Muscle of leg (tissue), 16 donors: Measurements from ENCODE around the gene TMEM121. TPM values are rescaled to one million over a fixed set of nuclear protein-coding genes. Genes with fewer than 3 reads are reported as not detected.
A peak's percentile ranks its signal among the peaks of the same experiment; 100 is the strongest.

Experiments used
- DNase-seq: peaks from one replicate; pipeline ENCODE4 v3.0.0; 2013
- H3K27ac ChIP-seq: one replicate; pipeline ENCODE4 v1.5.1; 2013; ENCODE audit warnings: mild to moderate bottlenecking, low read length, control low read depth
- H3K27me3 ChIP-seq: one replicate; pipeline ENCODE4 v1.6.1; 2013; ENCODE audit warnings: low read length; ENCODE audit not compliant: control insufficient read depth, insufficient read depth
- H3K36me3 ChIP-seq: one replicate; pipeline ENCODE4 v1.6.1; 2013; ENCODE audit warnings: low read length; ENCODE audit not compliant: control insufficient read depth, insufficient read depth
- H3K4me1 ChIP-seq: one replicate; pipeline ENCODE4 v1.6.1; 2013; ENCODE audit warnings: low read length; ENCODE audit not compliant: control insufficient read depth, insufficient read depth
- H3K4me3 ChIP-seq: one replicate; pipeline ENCODE4 v1.5.1; 2013; ENCODE audit warnings: low read length, control low read depth
- H3K9me3 ChIP-seq: replicated peaks from 2 replicates; pipeline ENCODE4 v1.6.1; 2013; ENCODE audit warnings: low read depth, low read length; ENCODE audit not compliant: control insufficient read depth
- WGBS: methylation state at CpG from one replicate; pipeline ENCODE4 v1.1.5; 2013; ENCODE audit warnings: missing lambda C conversion rate; ENCODE audit not compliant: insufficient coverage; 5-methylcytosine and 5-hydroxymethylcytosine counted together
- long read RNA-seq, 11 donors: transcript quantifications; one replicate each; lab custom pipeline, GENCODE V29; 2026
- polyA plus RNA-seq, 8 donors: library from polyadenylated mRNA; unstranded; fragments of 120-200 nt; gene quantifications; one replicate each; pipeline versions ENCODE4 v1.2.1 to v1.2.3, GENCODE V29; 2013; ENCODE audit warnings: inconsistent platforms in 1 of 8, low replicate concordance in 1 of 8; ENCODE audit not compliant: insufficient read length in 8 of 8, insufficient read depth in 1 of 8
- total RNA-seq: library from RNA; stranded (reverse); fragments of 120-200 nt; gene quantifications from one replicate; pipeline ENCODE4 v1.2.4, GENCODE V29; 2013

Gene TMEM121
- total RNA-seq (4.8 TPM), polyA plus RNA-seq (1 to 10 TPM; 1.3 to 3.7 (median 3.3) TPM)
- long read RNA-seq, donor 1, result 0 reads
- long read RNA-seq, donor 2, result 0 reads
- long read RNA-seq, donor 3, partial matches to known transcripts, result 0 of 2 reads
- long read RNA-seq, donor 3, other reads (novel, unspliced or antisense), result 0 of 2 reads
- long read RNA-seq, donor 4, result 0 reads
- long read RNA-seq, donor 5, transcript TMEM121-201 (2 exons, 1,532 nt), result major isoform, 5 of 5 reads
- long read RNA-seq, donor 5, partial matches to known transcripts, result 0 of 5 reads
- long read RNA-seq, donor 5, other reads (novel, unspliced or antisense), result 0 of 5 reads
- long read RNA-seq, donor 6, result 0 reads
- long read RNA-seq, donor 7, partial matches to known transcripts, result 0 of 3 reads
- long read RNA-seq, donor 7, other reads (novel, unspliced or antisense), result 0 of 3 reads
- long read RNA-seq, donor 8, partial matches to known transcripts, result 0 of 1 reads
- long read RNA-seq, donor 8, other reads (novel, unspliced or antisense), result 0 of 1 reads
- long read RNA-seq, donor 9, partial matches to known transcripts, result 0 of 2 reads
- long read RNA-seq, donor 9, other reads (novel, unspliced or antisense), result 0 of 2 reads
- long read RNA-seq, donor 10, partial matches to known transcripts, result 0 of 1 reads
- long read RNA-seq, donor 10, other reads (novel, unspliced or antisense), result 0 of 1 reads
- long read RNA-seq, donor 11, result 0 reads

GRCh38 chr14:105525861-105526775, at the start of gene TMEM121:
TMEM121 (plus strand) TSS chr14:105526583; CDS start chr14:105528835, 2,252 bp downstream.
- WGBS, result under 1% methylated on average over 69 of the region's 88 CpGs
- DNase-seq, result peak; percentile 38
- H3K4me1 ChIP-seq, result peaks cover 28% of the 10 kb centered on the region
- H3K4me3 ChIP-seq, result peak within 1 kb of the TSS; percentile 55
- H3K9me3 ChIP-seq, result no peaks in the 10 kb centered on the region
- peaks cover 51% of the 10 kb centered on the region for H3K27me3 ChIP-seq
- H3K27ac ChIP-seq, result no peak within 1 kb of the TSS
- no peaks in the 10 kb centered on the region for H3K36me3 ChIP-seq

- H3K9me3 ChIP-seq, result no peaks in the 10 kb centered on the region
- H3K4me3 ChIP-seq, result peak overlapping the region; percentile 62
- H3K27ac ChIP-seq, result peak overlapping the region; percentile 95
- H3K4me1 ChIP-seq, result peaks cover 72% of the 10 kb centered on the region
- peaks cover 13% of the 10 kb centered on the region for H3K36me3 ChIP-seq
- H3K27me3 ChIP-seq, result peaks cover 7% of the 10 kb centered on the region
- 46% methylated on average over 11 of the region's 16 CpGs for WGBS
- DNase-seq, result peak; percentile 57
Measured at GRCh38 chr14:105476831-105477659, 49.3 kb upstream of the TMEM121 start.

DNA sequence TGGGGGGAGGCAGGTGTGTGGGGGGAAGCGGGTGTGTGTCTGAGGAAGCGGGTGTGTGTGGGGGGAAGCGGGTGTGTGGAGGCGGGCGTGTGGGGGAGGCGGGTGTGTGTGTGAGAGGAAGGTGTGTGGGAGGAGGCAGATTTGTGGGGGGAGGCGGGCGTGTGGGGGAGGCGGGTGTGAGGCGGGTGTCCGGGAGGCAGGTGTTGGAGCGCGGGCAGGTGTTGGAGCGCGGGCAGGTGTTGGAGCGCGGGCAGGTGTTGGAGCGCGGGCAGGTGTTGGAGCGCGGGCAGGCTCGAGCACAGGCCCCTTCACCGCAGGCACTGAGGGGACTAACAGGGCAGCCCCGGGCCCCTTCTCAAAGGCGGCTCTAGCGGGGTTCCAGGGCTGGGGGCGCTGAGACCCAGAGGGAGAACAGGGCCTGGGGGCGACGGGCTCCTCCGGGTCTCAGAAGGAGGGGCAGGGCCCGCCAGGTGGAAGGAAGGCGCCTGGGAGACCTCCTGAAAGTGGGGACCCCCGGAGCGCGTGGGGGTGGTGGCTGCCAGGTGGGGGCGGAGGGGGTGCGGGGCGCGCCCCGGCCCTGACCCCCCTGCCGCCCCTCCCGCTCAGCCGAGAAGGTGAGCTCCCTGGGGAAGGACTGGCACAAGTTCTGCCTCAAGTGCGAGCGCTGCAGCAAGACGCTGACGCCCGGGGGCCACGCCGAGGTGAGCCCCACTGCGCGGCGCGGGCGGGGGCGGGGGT, 48.6 kb upstream of the TMEM121 start:
- no peaks in the 10 kb centered on the region for H3K9me3 ChIP-seq
- H3K36me3 ChIP-seq, result peaks cover 13% of the 10 kb centered on the region
- 32% methylated on average over 42 of the region's 56 CpGs for WGBS
- peak; percentile 54 for DNase-seq
- peaks cover 7% of the 10 kb centered on the region for H3K27me3 ChIP-seq
- peak overlapping the region; percentile 95 for H3K27ac ChIP-seq
- peaks cover 72% of the 10 kb centered on the region for H3K4me1 ChIP-seq
- H3K4me3 ChIP-seq, result peak overlapping the region; percentile 62

DNA sequence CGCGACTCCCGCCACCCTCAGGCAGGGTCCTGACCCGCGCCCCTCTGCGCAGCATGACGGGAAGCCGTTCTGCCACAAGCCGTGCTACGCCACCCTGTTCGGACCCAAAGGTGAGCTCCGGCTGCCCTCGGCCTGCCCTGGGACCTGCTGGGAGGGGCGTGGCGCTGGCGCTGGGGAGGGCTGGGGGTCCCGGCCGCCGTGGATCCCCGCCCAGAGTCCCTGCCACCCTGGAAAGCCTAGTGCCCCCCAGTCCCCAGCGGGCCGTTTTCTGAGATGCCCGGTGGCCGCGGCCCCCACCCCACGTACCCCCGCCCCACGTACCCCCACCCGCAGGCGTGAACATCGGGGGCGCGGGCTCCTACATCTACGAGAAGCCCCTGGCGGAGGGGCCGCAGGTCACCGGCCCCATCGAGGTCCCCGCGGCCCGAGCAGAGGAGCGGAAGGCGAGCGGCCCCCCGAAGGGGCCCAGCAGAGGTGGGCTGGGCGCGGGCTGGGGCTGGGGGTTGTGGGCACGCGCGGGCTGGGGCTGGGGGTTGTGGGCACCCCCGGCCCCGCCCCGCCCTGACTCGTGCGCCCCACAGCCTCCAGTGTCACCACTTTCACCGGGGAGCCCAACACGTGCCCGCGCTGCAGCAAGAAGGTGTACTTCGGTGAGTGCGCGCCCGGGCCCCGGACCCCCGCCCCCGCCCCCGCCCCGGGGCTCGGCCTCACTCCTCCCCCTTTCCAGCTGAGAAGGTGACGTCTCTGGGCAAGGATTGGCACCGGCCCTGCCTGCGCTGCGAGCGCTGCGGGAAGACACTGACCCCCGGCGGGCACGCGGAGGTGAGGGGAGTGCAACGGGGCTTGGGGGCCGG, 47.8 kb upstream of the TMEM121 start:
- Histone ChIP-seq H3K36me3 (peaks cover 13% of the 10 kb centered on the region), H3K4me1 (peaks cover 72% of the 10 kb centered on the region), H3K4me3 (no peak overlapping the region), H3K27me3 (peaks cover 7% of the 10 kb centered on the region), H3K9me3 (no peaks in the 10 kb centered on the region), H3K27ac (no peak overlapping the region)
- 33% methylated on average over 53 of the region's 81 CpGs for WGBS
- no peak for DNase-seq

DNA sequence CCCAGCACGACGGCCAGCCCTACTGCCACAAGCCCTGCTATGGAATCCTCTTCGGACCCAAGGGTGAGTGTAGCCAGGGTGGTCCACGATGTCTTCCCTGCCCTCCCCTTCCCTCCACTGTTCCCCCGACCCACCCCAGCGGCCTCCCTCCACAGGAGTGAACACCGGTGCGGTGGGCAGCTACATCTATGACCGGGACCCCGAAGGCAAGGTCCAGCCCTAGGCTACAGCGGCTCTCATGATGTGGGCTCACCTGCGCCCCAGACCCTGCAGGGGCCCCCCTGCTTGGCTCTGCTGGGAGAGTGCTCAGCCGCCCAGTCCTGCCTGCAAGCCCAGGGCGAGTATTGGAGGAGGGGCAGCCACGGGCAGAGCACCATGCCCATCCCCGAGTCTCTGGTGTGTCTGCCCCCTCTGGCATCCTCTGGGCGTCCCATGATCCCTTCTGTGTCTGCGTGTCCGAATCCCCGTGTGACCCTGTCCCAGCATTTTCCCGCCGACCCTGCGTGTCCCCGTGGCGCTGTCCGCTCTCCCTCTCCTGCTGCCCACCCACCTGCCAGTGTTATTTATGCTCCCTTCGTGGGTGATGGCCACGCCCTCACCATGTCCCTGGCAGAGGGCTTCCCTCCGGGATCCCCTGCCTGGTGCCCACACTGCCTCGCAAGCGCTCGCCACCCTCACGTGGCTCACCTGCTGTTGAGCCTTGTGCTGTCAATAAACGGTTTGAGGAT, 46.8 kb upstream of the TMEM121 start:
- H3K27me3 ChIP-seq, result peaks cover 7% of the 10 kb centered on the region
- no peak for DNase-seq
- H3K27ac ChIP-seq, result peak overlapping the region; percentile 13
- no peaks in the 10 kb centered on the region for H3K9me3 ChIP-seq
- H3K4me3 ChIP-seq, result no peak overlapping the region
- H3K4me1 ChIP-seq, result peaks cover 78% of the 10 kb centered on the region
- H3K36me3 ChIP-seq, result peaks cover 13% of the 10 kb centered on the region
- WGBS, result 54% methylated on average over 33 of the region's 34 CpGs

GRCh38 chr14:105480199-105480746, 46.1 kb upstream of the TMEM121 start:
- H3K27me3 ChIP-seq, result peaks cover 7% of the 10 kb centered on the region
- DNase-seq, result no peak
- WGBS, result 66% methylated on average over 10 of the region's 15 CpGs

GRCh38 chr14:105480807-105481801, 45.3 kb upstream of the TMEM121 start:
- peaks cover 13% of the 10 kb centered on the region for H3K36me3 ChIP-seq
- peaks cover 14% of the 10 kb centered on the region for H3K27me3 ChIP-seq
- DNase-seq, result peak; percentile 94
- H3K27ac ChIP-seq, result peak overlapping the region; percentile 99
- H3K4me3 ChIP-seq, result peak overlapping the region; percentile 38
- 1% methylated on average over 27 of the region's 35 CpGs for WGBS
- peaks cover 83% of the 10 kb centered on the region for H3K4me1 ChIP-seq
- no peaks in the 10 kb centered on the region for H3K9me3 ChIP-seq

More at GRCh38 chr14:105480199-105480746, 46.1 kb upstream of the TMEM121 start:
- peak overlapping the region; percentile 99 for H3K27ac ChIP-seq
- no peak overlapping the region for H3K4me3 ChIP-seq
- peaks cover 83% of the 10 kb centered on the region for H3K4me1 ChIP-seq
- H3K9me3 ChIP-seq, result no peaks in the 10 kb centered on the region
- peaks cover 13% of the 10 kb centered on the region for H3K36me3 ChIP-seq
